Measurements from ENCODE around the gene PLA2G4D. TPM values are rescaled to one million over a fixed set of nuclear protein-coding genes. Genes with fewer than 3 reads are reported as not detected.
A peak's percentile ranks its signal among the peaks of the same experiment; 100 is the strongest.

PLA2G4D gene
- total RNA-seq, 1 donor from 2014 or later = not detected

DNA sequence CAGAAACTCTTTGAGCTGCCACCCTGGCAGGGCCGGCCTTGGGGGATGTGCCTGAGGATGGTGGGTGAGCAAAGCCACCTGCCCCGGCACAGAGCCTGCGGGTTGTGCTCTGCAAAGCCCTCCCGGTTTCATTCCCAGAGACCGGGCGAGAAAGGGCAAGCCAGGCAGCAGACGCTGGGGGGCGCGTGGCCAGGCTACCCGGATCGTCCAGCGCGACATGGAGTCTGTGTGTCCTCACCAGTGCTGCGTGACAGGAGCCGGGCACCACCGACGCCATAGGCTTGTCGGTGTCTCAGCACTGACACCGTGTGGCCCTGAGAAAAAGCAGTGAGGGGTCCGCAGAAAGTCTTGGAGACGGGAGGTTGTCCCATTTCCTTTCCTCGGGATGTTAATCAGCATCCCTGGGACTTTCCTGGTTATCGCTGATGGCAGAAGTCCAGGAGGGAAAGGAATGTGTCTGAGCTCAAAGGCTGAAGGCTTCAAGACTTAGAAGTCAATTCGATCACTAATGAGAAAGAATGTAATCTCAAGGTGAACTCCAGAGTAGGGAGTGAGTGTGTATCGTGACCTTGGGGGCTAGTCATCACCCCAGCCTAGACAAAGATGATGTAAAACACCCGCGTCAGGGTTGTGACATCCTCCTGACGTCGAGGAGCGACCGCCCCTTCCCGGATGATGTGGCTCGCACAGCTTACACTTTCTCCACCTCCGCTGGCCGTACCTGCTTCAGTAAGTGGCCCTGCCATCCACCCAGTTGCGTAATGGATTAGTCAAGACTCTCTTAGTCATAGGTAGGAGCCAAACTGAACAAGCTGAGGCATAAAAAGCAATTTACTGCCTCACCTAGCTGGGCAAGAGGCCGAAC is 37.2 kb downstream of the PLA2G4D start:
- Mint-ChIP-seq H3K4me1 (ENCODE audit: low read depth, unreplicated experiment) (no peaks in the 10 kb centered on the region), H3K9me3 (ENCODE audit: unreplicated experiment) (no peaks in the 10 kb centered on the region), H3K27me3 (ENCODE audit: unreplicated experiment) (no peaks in the 10 kb centered on the region), H3K4me3 (ENCODE audit: unreplicated experiment) (no peak overlapping the region), H3K27ac (ENCODE audit: unreplicated experiment) (no peak overlapping the region), H3K36me3 (ENCODE audit: unreplicated experiment) (no peaks in the 10 kb centered on the region)
- TF ChIP-seq, protein P1, sequence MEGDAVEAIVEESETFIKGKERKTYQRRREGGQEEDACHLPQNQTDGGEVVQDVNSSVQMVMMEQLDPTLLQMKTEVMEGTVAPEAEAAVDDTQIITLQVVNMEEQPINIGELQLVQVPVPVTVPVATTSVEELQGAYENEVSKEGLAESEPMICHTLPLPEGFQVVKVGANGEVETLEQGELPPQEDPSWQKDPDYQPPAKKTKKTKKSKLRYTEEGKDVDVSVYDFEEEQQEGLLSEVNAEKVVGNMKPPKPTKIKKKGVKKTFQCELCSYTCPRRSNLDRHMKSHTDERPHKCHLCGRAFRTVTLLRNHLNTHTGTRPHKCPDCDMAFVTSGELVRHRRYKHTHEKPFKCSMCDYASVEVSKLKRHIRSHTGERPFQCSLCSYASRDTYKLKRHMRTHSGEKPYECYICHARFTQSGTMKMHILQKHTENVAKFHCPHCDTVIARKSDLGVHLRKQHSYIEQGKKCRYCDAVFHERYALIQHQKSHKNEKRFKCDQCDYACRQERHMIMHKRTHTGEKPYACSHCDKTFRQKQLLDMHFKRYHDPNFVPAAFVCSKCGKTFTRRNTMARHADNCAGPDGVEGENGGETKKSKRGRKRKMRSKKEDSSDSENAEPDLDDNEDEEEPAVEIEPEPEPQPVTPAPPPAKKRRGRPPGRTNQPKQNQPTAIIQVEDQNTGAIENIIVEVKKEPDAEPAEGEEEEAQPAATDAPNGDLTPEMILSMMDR (IDR thresholded peaks at IDR 0.05; ENCODE audit: partially characterized antibody, unreplicated experiment) = no peak
- peak; percentile 84 for DNase-seq

DNA sequence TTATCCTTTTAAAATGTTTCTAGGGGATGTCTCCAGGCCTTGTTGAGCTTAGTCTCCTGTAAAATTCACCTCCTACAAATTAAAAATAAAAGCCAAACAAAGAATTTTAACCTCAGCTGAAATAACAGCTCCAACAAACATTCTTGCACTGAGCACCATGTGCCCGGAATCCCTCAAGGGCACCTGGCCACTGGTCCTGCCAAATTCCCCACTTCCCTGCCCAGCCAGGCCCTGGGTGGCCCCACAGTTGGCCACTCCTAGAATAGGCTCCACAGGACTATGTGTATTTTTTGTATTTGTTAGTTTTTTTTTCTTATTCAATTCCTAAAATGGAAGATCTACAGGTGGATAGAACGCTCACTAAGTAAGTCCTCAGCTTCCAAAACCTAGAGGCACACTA is 40.4 kb downstream of the PLA2G4D start:
- TF ChIP-seq, protein P1 (IDR thresholded peaks at IDR 0.05; ENCODE audit: partially characterized antibody, unreplicated experiment) = no peak
- no peak for DNase-seq
- Mint-ChIP-seq H3K36me3 (ENCODE audit: unreplicated experiment) (no peaks in the 10 kb centered on the region), H3K27ac (ENCODE audit: unreplicated experiment) (no peak overlapping the region), H3K9me3 (ENCODE audit: unreplicated experiment) (no peaks in the 10 kb centered on the region), H3K4me1 (ENCODE audit: low read depth, unreplicated experiment) (peaks cover 2% of the 10 kb centered on the region), H3K27me3 (ENCODE audit: unreplicated experiment) (no peaks in the 10 kb centered on the region), H3K4me3 (ENCODE audit: unreplicated experiment) (no peak overlapping the region)

DNA sequence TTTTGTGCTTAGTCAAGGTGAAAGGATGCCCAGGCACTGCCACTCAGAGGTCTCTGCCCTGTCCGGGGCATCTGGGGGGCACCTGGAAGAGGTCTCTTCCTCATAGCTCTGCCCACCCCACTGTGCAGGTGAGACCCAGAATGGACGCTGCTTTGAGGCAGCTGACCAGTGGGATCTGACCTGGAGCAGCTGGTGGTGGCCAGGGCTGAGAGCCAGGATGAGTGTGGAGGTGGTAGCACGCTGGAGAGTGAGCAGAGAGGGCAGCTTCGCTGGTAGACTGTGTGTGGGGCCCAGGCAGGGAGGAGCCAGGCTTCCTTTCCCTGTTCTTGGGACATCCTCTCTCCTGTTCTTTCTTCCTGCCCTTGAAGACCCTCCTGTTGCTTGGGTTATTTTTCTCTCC is 41.4 kb downstream of the PLA2G4D start:
- no peak for DNase-seq
- TF ChIP-seq, protein P1 (IDR thresholded peaks at IDR 0.05; ENCODE audit: partially characterized antibody, unreplicated experiment) = no peak
- no peak overlapping the region for H3K4me3 Mint-ChIP-seq (ENCODE audit: unreplicated experiment)

DNA sequence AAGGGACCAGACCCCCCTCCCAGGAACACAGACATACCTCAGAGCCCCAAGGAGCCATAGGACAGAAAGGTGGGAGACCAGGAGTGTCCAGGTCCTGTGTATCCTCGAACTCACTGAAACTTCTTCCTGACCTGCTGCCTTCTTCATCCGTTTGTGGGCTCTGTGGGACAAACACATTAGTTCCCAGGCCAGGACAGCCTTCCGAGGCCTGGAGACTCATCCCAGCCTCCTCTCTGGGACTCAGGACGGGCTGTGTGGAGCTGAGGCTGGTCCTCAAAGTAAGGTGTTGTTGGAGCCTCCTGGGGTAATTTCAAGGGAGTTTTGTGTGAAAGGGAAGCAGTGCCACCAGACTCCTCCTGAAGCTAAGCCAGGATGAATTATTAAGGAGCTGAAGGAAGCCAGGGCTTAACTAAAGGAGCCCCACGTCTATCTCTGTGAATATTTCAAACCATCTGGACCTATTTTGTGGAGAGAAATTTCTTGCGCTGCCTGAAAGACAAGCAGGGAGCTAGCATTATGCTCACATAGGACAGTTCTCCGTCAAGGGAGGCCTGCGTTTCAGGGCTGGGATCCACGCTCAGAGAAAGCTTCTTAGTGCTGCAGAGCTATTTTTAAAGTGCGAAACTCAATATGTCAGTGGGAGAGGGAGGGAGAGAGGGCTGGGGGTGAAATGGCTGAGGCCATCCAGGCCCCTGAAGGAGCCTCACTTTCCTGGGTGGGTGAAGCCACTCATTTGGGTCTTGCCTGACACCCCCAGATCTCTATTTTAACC is 43.7 kb downstream of the PLA2G4D start:
- DNase-seq = no peak
- TF ChIP-seq, protein P1 (IDR thresholded peaks at IDR 0.05; ENCODE audit: partially characterized antibody, unreplicated experiment) = no peak
- H3K36me3 Mint-ChIP-seq (ENCODE audit: unreplicated experiment) = no peaks in the 10 kb centered on the region
- H3K4me3 Mint-ChIP-seq (ENCODE audit: unreplicated experiment) = no peak overlapping the region
- peaks cover 2% of the 10 kb centered on the region for H3K4me1 Mint-ChIP-seq (ENCODE audit: low read depth, unreplicated experiment)
- H3K27me3 Mint-ChIP-seq (ENCODE audit: unreplicated experiment) = no peaks in the 10 kb centered on the region
- no peak overlapping the region for H3K27ac Mint-ChIP-seq (ENCODE audit: unreplicated experiment)
- no peaks in the 10 kb centered on the region for H3K9me3 Mint-ChIP-seq (ENCODE audit: unreplicated experiment)

More for the DNA sequence above, 41.4 kb downstream of the PLA2G4D start:
- H3K27me3 Mint-ChIP-seq (ENCODE audit: unreplicated experiment) = no peaks in the 10 kb centered on the region
- peaks cover 2% of the 10 kb centered on the region for H3K4me1 Mint-ChIP-seq (ENCODE audit: low read depth, unreplicated experiment)
- no peaks in the 10 kb centered on the region for H3K9me3 Mint-ChIP-seq (ENCODE audit: unreplicated experiment)
- H3K36me3 Mint-ChIP-seq (ENCODE audit: unreplicated experiment) = no peaks in the 10 kb centered on the region
- H3K27ac Mint-ChIP-seq (ENCODE audit: unreplicated experiment) = no peak overlapping the region

DNA sequence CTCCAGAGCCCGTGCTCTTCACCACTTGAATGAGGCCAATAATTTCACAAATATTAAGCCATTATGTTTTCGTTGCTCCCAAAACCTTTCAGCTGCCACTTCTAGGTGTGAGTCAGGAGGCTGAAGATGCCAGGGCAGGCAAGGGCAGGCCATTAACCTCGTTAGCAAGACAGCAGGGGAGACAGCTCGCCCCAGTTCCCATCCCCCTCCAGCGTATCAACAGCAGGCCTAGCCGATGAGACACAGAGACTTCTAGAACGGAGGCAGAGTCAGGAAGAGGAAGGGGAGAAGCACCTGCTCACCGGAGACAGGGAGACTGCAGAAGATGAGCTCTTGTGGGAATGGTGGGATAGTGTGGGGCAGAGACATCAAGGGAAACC is 45.6 kb downstream of the PLA2G4D start:
- no peaks in the 10 kb centered on the region for H3K27me3 Mint-ChIP-seq (ENCODE audit: unreplicated experiment)
- no peak overlapping the region for H3K4me3 Mint-ChIP-seq (ENCODE audit: unreplicated experiment)
- no peak for DNase-seq
- no peaks in the 10 kb centered on the region for H3K36me3 Mint-ChIP-seq (ENCODE audit: unreplicated experiment)
- TF ChIP-seq, protein P1 (IDR thresholded peaks at IDR 0.05; ENCODE audit: partially characterized antibody, unreplicated experiment) = no peak
- H3K27ac Mint-ChIP-seq (ENCODE audit: unreplicated experiment) = no peak overlapping the region
- peaks cover 2% of the 10 kb centered on the region for H3K4me1 Mint-ChIP-seq (ENCODE audit: low read depth, unreplicated experiment)
- no peaks in the 10 kb centered on the region for H3K9me3 Mint-ChIP-seq (ENCODE audit: unreplicated experiment)
